Transverse colon (tissue), 3 donors: Measurements from ENCODE around the gene PITPNC1.

ENCODE experiments used
- POLR2A ChIP-seq: fragments of 450-650 bp; IDR thresholded peaks from one replicate; pipeline ENCODE4 v1.6.1; 2016; ENCODE audit warnings: antibody characterized with exemption, mild to moderate bottlenecking, moderate library complexity
- POLR2AphosphoS5 ChIP-seq, 3 donors: sonication (generic); formaldehyde crosslinking; IDR thresholded peaks; one replicate each; pipeline ENCODE4 v1.6.1; 2016; ENCODE audit warnings: antibody characterized with exemption in 3 of 3

DNA sequence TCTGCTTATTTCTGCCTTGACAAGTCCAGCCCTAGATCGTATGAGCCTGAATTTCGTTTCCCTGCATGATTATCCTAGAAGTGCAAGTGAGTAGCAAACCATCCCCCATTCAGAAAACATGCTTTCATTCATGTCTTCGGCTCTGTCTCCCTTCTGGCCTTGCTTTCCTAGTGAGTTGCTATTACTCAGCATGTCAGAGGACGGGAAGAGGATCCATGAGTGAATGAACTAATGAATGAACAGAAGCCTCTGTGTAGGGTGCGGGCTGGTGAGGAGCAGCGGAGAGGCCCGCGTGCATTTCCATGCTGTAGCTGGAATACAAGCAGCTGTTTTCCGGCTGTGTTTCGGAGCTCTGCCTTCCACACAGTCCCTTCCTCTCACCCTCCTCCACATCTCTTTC is 184.9 kb downstream of the PITPNC1 start:
- TF ChIP-seq POLR2A (no peak), POLR2AphosphoS5 (IDR thresholded peaks at IDR 0.05) (no peak)
